ENCODE data around the gene PEDS1. TPM values are rescaled to one million over a fixed set of nuclear protein-coding genes. Genes with fewer than 3 reads are reported as not detected.

Gene PEDS1
- total RNA-seq, 1 donor from 2014 or later = 26.3 TPM

Other genes starting within 250 kb of the PEDS1 start
- 8.8 and 9.9 TPM in 2 replicates for gene SPATA2, start 238.2 kb downstream of the PEDS1 start, total RNA-seq
- gene RNF114, start 217.3 kb downstream of the PEDS1 start, total RNA-seq = 60.1 and 69.3 TPM in 2 replicates
- 1.6 and 2.3 TPM in 2 replicates for gene SNAI1, start 170.7 kb downstream of the PEDS1 start, total RNA-seq
- gene UBE2V1, start 40.6 kb downstream of the PEDS1 start, total RNA-seq = 142 and 153 TPM in 2 replicates
- 45.5 and 45.9 TPM in 2 replicates for gene CEBPB, start 37.1 kb upstream of the PEDS1 start, total RNA-seq

All from activated CD4-positive, alpha-beta T cell treated with anti-CD3 and anti-CD28 coated beads, Interleukin-2, amount 10 ng/mL, durations not matched to agents 24 days and 14 days (primary cell).